GM12801 (cell line): Measurements from ENCODE around the gene MYD88.

ENCODE experiments used
- TF ChIP-seq, protein P1 (sequence below): IDR thresholded peaks from one replicate; pipeline ENCODE4 v1.5.1; 2011; ENCODE audit warnings: control low read depth; ENCODE audit not compliant: insufficient read length; ENCODE audit errors: extremely low read depth

Gene MYD88

DNA sequence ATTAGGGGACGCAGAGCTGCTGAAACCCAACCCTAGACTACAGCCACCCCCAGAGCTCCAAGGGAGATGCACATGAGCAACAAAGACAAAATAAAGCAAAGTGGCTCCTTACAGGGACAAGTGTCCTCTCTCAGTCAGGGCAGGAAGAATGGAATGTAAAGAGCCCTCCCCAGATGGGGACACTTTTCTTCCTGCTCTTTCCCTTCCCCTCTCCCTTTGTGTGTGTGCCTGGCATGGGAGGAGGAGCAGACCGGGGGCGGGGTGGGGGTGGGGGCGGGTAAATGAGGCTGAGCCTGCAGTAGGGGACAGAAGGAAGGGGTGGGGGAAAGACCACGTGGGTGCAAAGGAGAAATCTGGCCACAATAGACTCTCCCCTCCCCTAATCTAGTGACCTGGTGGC is 38.9 kb upstream of the MYD88 start:
- TF ChIP-seq, protein P1, sequence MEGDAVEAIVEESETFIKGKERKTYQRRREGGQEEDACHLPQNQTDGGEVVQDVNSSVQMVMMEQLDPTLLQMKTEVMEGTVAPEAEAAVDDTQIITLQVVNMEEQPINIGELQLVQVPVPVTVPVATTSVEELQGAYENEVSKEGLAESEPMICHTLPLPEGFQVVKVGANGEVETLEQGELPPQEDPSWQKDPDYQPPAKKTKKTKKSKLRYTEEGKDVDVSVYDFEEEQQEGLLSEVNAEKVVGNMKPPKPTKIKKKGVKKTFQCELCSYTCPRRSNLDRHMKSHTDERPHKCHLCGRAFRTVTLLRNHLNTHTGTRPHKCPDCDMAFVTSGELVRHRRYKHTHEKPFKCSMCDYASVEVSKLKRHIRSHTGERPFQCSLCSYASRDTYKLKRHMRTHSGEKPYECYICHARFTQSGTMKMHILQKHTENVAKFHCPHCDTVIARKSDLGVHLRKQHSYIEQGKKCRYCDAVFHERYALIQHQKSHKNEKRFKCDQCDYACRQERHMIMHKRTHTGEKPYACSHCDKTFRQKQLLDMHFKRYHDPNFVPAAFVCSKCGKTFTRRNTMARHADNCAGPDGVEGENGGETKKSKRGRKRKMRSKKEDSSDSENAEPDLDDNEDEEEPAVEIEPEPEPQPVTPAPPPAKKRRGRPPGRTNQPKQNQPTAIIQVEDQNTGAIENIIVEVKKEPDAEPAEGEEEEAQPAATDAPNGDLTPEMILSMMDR = no peak

DNA sequence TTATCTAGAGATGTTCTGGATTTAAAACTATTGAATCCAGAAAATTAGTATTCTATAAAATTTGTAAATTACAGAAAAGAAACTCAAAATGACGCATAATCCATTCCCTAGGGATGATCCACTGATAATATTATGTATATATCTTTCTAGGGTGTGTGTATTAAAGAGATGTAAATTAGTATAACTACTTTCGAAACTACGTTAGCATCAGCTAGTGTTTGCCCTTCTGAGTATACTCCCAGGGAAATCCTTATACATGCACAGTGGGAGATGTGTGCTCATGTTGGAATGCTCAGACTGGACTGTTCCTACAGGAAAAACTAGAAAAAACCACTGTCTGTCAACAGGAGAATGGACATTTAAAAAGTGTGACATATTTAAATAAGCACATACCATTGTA is 38.0 kb upstream of the MYD88 start:
- TF ChIP-seq, protein P1 = no peak

DNA sequence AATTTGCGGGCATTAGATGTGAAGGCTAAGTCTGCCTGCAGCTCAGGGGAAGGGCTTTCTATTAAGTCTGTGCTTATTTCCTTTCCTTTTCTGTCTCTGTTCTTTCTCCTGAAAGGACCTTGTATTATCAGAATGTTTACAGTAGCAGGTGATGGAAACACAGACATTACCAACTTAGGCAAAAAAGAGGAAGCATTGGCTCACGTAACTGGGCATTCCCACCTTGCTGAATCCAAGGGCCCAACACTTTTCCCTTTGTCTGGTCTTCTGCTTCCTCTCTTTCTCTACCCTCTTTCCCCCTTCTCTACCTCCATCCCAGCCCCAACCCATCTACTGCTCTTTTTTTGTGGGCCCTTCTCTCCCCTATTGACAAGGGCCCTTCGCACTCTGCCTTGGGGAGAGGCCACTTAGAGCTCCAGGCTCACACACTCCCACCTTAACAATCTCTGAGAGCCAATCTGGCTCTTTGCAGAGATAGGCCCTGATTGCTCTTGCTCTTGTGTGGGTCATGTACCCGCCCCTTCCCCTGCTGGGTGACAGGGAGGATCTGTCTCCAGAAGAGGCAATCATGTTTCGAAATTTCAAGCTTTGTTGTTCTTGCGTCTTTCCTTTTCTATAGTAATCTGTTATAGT is 36.5 kb upstream of the MYD88 start:
- TF ChIP-seq, protein P1 = no peak

DNA sequence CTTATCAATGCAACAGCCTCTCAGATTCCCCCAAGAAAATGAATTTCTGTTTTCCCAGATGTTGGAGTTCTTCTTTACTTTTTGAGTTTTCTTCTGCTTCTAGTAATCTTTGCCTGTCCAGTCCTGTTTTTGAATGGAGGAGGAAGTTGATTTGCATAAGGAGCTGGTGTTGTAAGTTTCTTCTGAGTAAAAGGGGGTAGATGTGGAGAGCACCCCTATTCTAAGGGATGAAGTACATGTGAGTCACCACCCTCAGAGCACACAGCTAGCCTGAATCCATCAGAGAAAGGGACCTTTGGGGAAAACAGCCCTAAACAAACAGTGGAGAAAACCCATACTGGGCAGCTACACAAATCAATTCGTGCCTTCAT is 36.0 kb upstream of the MYD88 start:
- TF ChIP-seq, protein P1 = no peak

DNA sequence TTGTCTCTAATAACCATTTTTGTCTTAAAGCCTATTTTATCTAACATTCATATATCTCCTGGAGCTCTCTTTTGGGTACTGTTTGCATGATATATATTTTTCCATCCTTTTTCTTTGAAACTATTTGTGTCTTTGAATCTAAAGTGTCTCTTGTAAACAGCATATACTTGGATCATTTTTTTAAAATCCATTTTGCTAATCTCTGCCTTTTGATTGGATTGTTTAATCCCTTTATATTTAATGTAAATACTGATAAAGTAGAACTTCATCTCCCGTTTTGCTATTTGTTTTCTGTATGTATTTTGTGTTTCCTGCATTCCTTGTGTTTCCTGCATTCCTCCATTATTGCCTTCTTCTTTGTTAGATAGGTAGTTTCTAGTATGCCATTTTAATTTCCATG is 32.9 kb upstream of the MYD88 start:
- TF ChIP-seq, protein P1 = no peak

DNA sequence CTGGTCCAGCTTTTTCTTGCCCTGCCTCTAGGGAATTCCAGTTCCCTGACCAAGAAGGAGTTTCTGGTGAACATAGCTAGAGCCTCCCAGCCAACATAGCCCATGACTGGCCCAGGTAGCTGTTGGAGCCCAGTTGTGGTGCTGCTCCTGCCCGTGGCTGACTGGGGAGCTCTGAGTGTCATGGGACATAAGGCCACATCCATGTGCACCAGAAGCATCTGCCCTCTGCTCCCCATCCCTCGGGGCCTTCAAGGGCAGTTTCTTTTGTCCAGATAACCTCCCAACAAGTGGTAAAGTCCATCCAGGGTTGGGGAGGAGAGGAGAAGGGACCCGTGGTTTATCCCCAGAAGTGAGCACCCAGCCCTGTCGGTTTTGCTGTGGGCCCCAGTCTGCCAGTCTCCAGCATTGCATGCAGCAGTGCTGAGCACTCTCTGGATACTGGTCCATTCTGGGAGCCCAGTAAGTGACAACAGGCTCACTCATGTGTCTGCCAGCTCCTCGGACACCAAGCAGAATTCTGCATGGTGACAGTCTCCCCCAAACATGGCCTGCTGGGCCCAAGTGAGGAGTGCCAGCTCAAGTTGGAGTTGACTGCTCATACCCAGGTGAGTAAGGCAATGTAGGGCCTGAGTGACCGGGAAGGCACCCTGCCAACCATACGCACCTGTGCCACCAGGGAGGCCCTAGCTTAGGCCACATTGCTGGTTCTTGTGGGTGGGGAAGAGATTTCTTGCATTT is 30.4 kb upstream of the MYD88 start:
- TF ChIP-seq, protein P1 = no peak

DNA sequence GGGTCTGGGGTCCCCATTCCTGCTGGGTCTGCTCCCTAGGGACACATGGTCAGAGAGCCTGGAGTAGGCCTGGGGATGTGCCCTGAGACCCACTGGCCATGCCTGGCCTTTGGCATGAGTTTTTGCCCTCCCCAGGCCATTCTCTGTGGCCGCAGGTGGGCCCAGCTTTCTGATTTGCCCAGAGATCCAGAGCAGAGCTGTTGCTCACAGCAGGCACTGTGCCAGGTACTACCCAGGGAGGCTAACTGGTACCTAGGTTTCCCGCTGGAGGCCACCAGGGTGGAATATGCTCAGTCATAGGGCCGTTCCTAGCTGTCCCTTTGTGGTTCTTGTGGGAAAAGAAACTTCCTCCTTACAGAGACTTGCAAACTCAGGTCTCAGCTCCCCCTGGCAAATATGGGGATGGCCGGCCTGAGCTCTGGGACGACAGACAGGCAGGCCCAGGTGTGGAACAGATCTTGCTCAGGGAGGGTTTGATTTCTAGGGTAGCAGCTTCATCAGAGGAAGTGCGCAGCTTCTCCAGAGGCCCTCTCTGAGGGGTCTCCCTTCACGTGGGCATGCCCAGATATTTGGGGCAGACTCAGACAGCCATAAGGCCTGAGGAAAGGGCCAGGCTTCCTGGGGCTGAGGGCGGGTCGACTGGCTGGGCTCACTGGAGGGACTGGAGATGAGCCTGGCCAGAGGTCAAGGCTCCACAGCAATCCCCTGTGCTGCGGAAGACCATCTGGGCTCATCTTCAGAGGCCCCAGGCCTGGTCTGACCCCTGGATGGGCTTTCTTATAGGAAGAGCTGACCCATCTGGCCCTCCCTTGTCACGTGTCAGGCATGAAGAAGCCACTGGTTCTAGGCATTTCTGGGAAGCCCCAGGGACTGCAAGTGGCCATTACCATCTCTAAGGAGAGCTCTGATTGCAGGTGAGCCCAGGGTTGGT is 29.5 kb upstream of the MYD88 start:
- TF ChIP-seq, protein P1 = no peak
